GM12878 (cell line): ENCODE results near the gene DNAJC13. TPM values are rescaled to one million over a fixed set of nuclear protein-coding genes. Genes with fewer than 3 reads are reported as not detected.

Experiments
- ATAC-seq: fragments of 200-7000 bp; cut with Tn5 transposase; 3 replicates; pipeline ENCODE4 v1.9.1; 2020; ENCODE audit warnings: mild to moderate bottlenecking, moderate library complexity
- BruUV-seq: library from RNA; stranded (reverse); fragments of 400-500 nt; replicated peaks from 2 replicates; lab custom pipeline; 2021; lab: Mats Ljungman, UMichigan
- CTCF ChIA-PET: fragments of 300-600 bp; sonication (Branson Sonifier 250); formaldehyde crosslinking; extraction: SDS; loops from one replicate; lab custom pipeline; 2021; ENCODE audit warnings: inconsistent platforms; lab: Yijun Ruan, JAX
- POLR2A ChIA-PET: fragments of 350-600 bp; formaldehyde crosslinking; extraction: SDS; loops from one replicate; lab custom pipeline; 2021; ENCODE audit warnings: inconsistent platforms; lab: Charles Lee
- RAD21 ChIA-PET: fragments of 300-600 bp; sonication (Branson Sonifier 250); formaldehyde crosslinking; loops from one replicate; lab custom pipeline; 2023; ENCODE audit warnings: antibody characterized with exemption; ENCODE audit not compliant: unreplicated experiment; lab: Charles Lee
- SMC1A ChIA-PET: fragments of 300-600 bp; sonication (Branson Sonifier 250); formaldehyde crosslinking; loops from one replicate; lab custom pipeline; 2023; ENCODE audit not compliant: unreplicated experiment, uncharacterized antibody; lab: Charles Lee
- DNase-seq: peaks from one replicate; pipeline ENCODE4 v3.0.0-alpha.2; 2011; ENCODE audit warnings: low read depth, low spot score
- FAIRE-seq: peaks from 3 replicates; lab custom pipeline; 2011; peaks lifted over from hg19 to GRCh38; lab: Jason Lieb, UNC
- H2AFZ ChIP-seq: 2 replicates; pipeline ENCODE4 v1.6.0; 2011; ENCODE audit warnings: low read depth, low read length, control low read depth; ENCODE audit not compliant: control insufficient read depth
- H3K27ac ChIP-seq: 2 replicates; pipeline ENCODE4 v1.5.1; 2011; ENCODE audit warnings: control low read depth; ENCODE audit not compliant: control insufficient read depth, insufficient read depth
- H3K27me3 ChIP-seq, 2 experiments: replicated peaks in 1 of 2; 2 replicates each; pipeline versions ENCODE4 v1.6.0 to v1.6.1; 2011; ENCODE audit warnings: low read length in 1 of 2; ENCODE audit not compliant: control insufficient read depth in 2 of 2, insufficient read depth in 2 of 2
- H3K36me3 ChIP-seq, 2 experiments: 2 replicates each; pipeline ENCODE4 v1.5.1; 2011; ENCODE audit warnings: low read length in 1 of 2; ENCODE audit not compliant: control insufficient read depth in 2 of 2, insufficient read depth in 2 of 2
- H3K4me1 ChIP-seq: 2 replicates; pipeline ENCODE4 v1.6.1; 2011; ENCODE audit warnings: mild to moderate bottlenecking, low read length, moderate library complexity, mixed read lengths; ENCODE audit not compliant: control insufficient read depth, insufficient read depth
- H3K4me2 ChIP-seq: 2 replicates; pipeline ENCODE4 v1.6.0; 2011; ENCODE audit warnings: control low read depth; ENCODE audit not compliant: control insufficient read depth, insufficient read depth
- H3K4me3 ChIP-seq: fragments of 200-600 bp; sonication (generic); 2 replicates; pipeline ENCODE4 v1.5.1; 2016
- H3K79me2 ChIP-seq: 2 replicates; pipeline ENCODE4 v1.6.0; 2011; ENCODE audit warnings: low read length; ENCODE audit not compliant: control insufficient read depth, insufficient read depth
- H3K9ac ChIP-seq: 2 replicates; pipeline ENCODE4 v1.8.0; 2011; ENCODE audit warnings: low read length, control low read depth, mixed read lengths; ENCODE audit not compliant: control insufficient read depth, insufficient read depth
- H3K9me3 ChIP-seq: replicated peaks from 3 replicates; pipeline ENCODE4 v1.5.1; 2011; ENCODE audit warnings: mild to moderate bottlenecking, low read length; ENCODE audit not compliant: control insufficient read depth, insufficient read depth
- H4K20me1 ChIP-seq: 2 replicates; pipeline ENCODE4 v1.6.0; 2011; ENCODE audit not compliant: control insufficient read depth, insufficient read depth
- ATF7 ChIP-seq: fragments of 450-650 bp; IDR thresholded peaks from 2 replicates; pipeline ENCODE4 v1.6.1; 2016; ENCODE audit warnings: low read depth, mild to moderate bottlenecking
- CREM ChIP-seq: IDR thresholded peaks from 2 replicates; pipeline ENCODE4 v1.6.1; 2014; ENCODE audit warnings: antibody characterized with exemption, low read depth
- ETV6 ChIP-seq, 2 experiments: fragments of 450-650 bp in 1 of 2; IDR thresholded peaks in 1 of 2; conservative IDR thresholded peaks in 1 of 2; 2 replicates each; pipeline ENCODE4 v1.6.1; 2014; ENCODE audit warnings: antibody characterized with exemption in 1 of 2, borderline replicate concordance in 1 of 2, low read depth in 1 of 2, mild to moderate bottlenecking in 1 of 2, moderate library complexity in 1 of 2
- EZH2 ChIP-seq: IDR thresholded peaks from 2 replicates; pipeline ENCODE4 v1.6.1; 2012; ENCODE audit warnings: low read depth, mild to moderate bottlenecking, control low read depth, inconsistent platforms, low read length, borderline replicate concordance; ENCODE audit not compliant: control insufficient read depth
- GABPA ChIP-seq: IDR thresholded peaks from 2 replicates; pipeline ENCODE4 v1.6.1; 2014; ENCODE audit warnings: antibody characterized with exemption, low read depth, mild to moderate bottlenecking, inconsistent platforms
- NFXL1 ChIP-seq: fragments of 450-650 bp; IDR thresholded peaks from 2 replicates; pipeline ENCODE4 v1.6.1; 2017; ENCODE audit warnings: antibody characterized with exemption, mild to moderate bottlenecking, borderline replicate concordance
- NFYA ChIP-seq: IDR thresholded peaks from 2 replicates; pipeline ENCODE4 v1.6.1; 2011; ENCODE audit warnings: low read depth, mild to moderate bottlenecking, low read length, improper control_type of control experiment, borderline replicate concordance
- RAD51 ChIP-seq: fragments of 450-650 bp; IDR thresholded peaks from 2 replicates; pipeline ENCODE4 v1.6.1; 2016; ENCODE audit warnings: moderate library complexity, mild to moderate bottlenecking, inconsistent platforms
- SIX5 ChIP-seq: IDR thresholded peaks from 2 replicates; pipeline ENCODE4 v1.6.1; 2011; ENCODE audit warnings: mild to moderate bottlenecking, low read depth, low read length, moderate library complexity; ENCODE audit not compliant: severe bottlenecking
- ZNF384 ChIP-seq: IDR thresholded peaks from 2 replicates; pipeline ENCODE4 v1.6.1; 2012; ENCODE audit warnings: low read depth, mild to moderate bottlenecking, low read length, improper control_type of control experiment, borderline replicate concordance
- WGBS: methylation state at CpG from one replicate; pipeline ENCODE4 v1.1.6; 2016; ENCODE audit warnings: low lambda C conversion rate; ENCODE audit not compliant: insufficient replicate concordance, insufficient coverage; ENCODE audit errors: missing lambda C conversion rate; 5-methylcytosine and 5-hydroxymethylcytosine counted together
- in situ Hi-C: fragments of 300-500 bp; cut with MboI; formaldehyde crosslinking; loops from 9 replicates; pipeline ENCODE4 v1.14.3; 2018; ENCODE audit warnings: mixed read lengths
- intact Hi-C: fragments of 100-400 bp; cut with micrococcal nuclease; formaldehyde crosslinking; loops from one replicate; pipeline ENCODE4 v1.14.2; 2022; ENCODE audit not compliant: unreplicated experiment
- polyA plus RNA-seq, 11 experiments: library from polyadenylated mRNA; depleted of rRNA in 4 of 11; unstranded in 6 of 11; stranded (reverse) in 5 of 11; fragments of >200 nt; fragmentation: Nextera tagmentation in 4 of 11; fragmentation: Illumina TruSeq in 1 of 11; extraction: Ambion mirVana in 4 of 11; extraction: Trizol in 1 of 11; gene quantifications; 1 replicate in 1 of 11; 2 replicates in 10 of 11; pipeline versions ENCODE4 v1.2.1 to v1.2.3, GENCODE V29; 2011 to 2016; ENCODE audit warnings: inconsistent platforms in 2 of 11, missing spikeins in 2 of 11, low read depth in 1 of 11
- total RNA-seq, 4 experiments: library from RNA; depleted of rRNA in 3 of 4; stranded (reverse); fragments of >200 nt in 3 of 4; fragmentation: Illumina TruSeq in 1 of 4; extraction: Trizol in 1 of 4; gene quantifications; 2 replicates each; pipeline versions ENCODE4 v1.2.1 to v1.2.3, GENCODE V29; 2013 to 2021
- TF ChIP-seq, protein P1 (sequence below): fragments of 450-650 bp; IDR thresholded peaks from 2 replicates; pipeline ENCODE4 v1.6.1; 2017; ENCODE audit warnings: mild to moderate bottlenecking, low read depth, inconsistent platforms; ENCODE audit not compliant: poor library complexity, severe bottlenecking
- TF ChIP-seq, protein P2 (sequence below): fragments of 450-650 bp; IDR thresholded peaks from 2 replicates; pipeline ENCODE4 v1.6.1; 2017; ENCODE audit warnings: mild to moderate bottlenecking
- TF ChIP-seq, protein P3 (sequence below): fragments of 450-650 bp; IDR thresholded peaks from 2 replicates; pipeline ENCODE4 v1.6.1; 2016; ENCODE audit warnings: mild to moderate bottlenecking, moderate library complexity, borderline replicate concordance
- TF ChIP-seq, protein P4 (sequence below): IDR thresholded peaks from 2 replicates; pipeline ENCODE4 v1.6.1; 2011; ENCODE audit warnings: borderline replicate concordance, low read depth, mild to moderate bottlenecking, moderate library complexity, low read length; ENCODE audit not compliant: insufficient read depth, poor library complexity, severe bottlenecking

The DNAJC13 gene
- total and polyA plus RNA-seq, 10 of the 15 experiments (the other 5 are each of a cell fraction or from before 2014, with no cell fraction given) = 8.3 to 33.9 (median 17.0) TPM

DNA sequence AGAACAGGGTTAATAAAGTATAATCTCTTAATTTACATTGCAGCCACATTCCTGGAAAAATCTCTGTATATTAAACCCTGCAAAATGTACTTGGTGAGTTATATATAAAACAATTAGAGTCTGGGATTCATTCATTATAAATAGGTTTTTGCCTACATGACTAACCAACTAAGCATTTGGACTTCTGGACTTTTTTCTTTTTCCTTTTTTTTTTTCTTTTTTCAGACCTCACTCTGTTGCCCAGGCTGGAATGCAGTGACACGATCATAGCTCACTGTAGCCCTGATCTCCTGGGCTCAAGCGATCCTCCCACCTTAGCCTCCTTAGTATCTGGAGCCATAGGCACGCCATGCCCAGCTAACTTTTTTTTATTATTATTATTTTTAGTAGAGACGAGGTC, 4.5 kb downstream of the DNAJC13 start:
- WGBS = 100% methylated on average over 4 of the region's 4 CpGs
- no peaks in the 10 kb centered on the region for H3K36me3 ChIP-seq
- peaks cover 57% of the 10 kb centered on the region for H3K79me2 ChIP-seq
- no peak overlapping the region for H3K4me3 ChIP-seq
- H3K4me2 ChIP-seq = no peak overlapping the region
- H2AFZ ChIP-seq = no peak overlapping the region
- FAIRE-seq (no peak), DNase-seq (no peak), ATAC-seq (no peak)
- no peak overlapping the region for H3K9ac ChIP-seq
- intact Hi-C loops (no loop called here), in situ Hi-C loops (no loop called here)
- no peaks in the 10 kb centered on the region; the same call in none of the 2 replicates for H3K4me1 ChIP-seq
- H3K27ac ChIP-seq = no peak overlapping the region
- no TSS peak for BruUV-seq
- ChIA-PET SMC1A (no interaction called here), CTCF (no interaction called here), POLR2A (interaction anchor here (1.4 kb wide), 1 partner anchor 13 kb away, joined by 3 read pairs; no protein-coding TSS in a partner anchor), RAD21 (no interaction called here)
- no peaks in the 10 kb centered on the region for H3K9me3 ChIP-seq
- H4K20me1 ChIP-seq = no peaks in the 10 kb centered on the region
- H3K27me3 ChIP-seq = no peaks in the 10 kb centered on the region
- no peak for TF ChIP-seq RAD51
- TF ChIP-seq, protein P1, sequence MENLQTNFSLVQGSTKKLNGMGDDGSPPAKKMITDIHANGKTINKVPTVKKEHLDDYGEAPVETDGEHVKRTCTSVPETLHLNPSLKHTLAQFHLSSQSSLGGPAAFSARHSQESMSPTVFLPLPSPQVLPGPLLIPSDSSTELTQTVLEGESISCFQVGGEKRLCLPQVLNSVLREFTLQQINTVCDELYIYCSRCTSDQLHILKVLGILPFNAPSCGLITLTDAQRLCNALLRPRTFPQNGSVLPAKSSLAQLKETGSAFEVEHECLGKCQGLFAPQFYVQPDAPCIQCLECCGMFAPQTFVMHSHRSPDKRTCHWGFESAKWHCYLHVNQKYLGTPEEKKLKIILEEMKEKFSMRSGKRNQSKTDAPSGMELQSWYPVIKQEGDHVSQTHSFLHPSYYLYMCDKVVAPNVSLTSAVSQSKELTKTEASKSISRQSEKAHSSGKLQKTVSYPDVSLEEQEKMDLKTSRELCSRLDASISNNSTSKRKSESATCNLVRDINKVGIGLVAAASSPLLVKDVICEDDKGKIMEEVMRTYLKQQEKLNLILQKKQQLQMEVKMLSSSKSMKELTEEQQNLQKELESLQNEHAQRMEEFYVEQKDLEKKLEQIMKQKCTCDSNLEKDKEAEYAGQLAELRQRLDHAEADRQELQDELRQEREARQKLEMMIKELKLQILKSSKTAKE = no peak
- no peak for TF ChIP-seq ETV6 (conservative IDR thresholded peaks at IDR 0.05 in 1 of 2, IDR thresholded peaks at IDR 0.05 in 1 of 2; ENCODE audit: borderline replicate concordance in 1 of 2, low read depth in 1 of 2)
- no peak for TF ChIP-seq GABPA
- no peak for TF ChIP-seq ATF7
- TF ChIP-seq, protein P2, sequence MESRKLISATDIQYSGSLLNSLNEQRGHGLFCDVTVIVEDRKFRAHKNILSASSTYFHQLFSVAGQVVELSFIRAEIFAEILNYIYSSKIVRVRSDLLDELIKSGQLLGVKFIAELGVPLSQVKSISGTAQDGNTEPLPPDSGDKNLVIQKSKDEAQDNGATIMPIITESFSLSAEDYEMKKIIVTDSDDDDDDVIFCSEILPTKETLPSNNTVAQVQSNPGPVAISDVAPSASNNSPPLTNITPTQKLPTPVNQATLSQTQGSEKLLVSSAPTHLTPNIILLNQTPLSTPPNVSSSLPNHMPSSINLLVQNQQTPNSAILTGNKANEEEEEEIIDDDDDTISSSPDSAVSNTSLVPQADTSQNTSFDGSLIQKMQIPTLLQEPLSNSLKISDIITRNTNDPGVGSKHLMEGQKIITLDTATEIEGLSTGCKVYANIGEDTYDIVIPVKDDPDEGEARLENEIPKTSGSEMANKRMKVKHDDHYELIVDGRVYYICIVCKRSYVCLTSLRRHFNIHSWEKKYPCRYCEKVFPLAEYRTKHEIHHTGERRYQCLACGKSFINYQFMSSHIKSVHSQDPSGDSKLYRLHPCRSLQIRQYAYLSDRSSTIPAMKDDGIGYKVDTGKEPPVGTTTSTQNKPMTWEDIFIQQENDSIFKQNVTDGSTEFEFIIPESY = no peak
- TF ChIP-seq EZH2 = no peak
- no peak for TF ChIP-seq NFYA
- TF ChIP-seq, protein P3, sequence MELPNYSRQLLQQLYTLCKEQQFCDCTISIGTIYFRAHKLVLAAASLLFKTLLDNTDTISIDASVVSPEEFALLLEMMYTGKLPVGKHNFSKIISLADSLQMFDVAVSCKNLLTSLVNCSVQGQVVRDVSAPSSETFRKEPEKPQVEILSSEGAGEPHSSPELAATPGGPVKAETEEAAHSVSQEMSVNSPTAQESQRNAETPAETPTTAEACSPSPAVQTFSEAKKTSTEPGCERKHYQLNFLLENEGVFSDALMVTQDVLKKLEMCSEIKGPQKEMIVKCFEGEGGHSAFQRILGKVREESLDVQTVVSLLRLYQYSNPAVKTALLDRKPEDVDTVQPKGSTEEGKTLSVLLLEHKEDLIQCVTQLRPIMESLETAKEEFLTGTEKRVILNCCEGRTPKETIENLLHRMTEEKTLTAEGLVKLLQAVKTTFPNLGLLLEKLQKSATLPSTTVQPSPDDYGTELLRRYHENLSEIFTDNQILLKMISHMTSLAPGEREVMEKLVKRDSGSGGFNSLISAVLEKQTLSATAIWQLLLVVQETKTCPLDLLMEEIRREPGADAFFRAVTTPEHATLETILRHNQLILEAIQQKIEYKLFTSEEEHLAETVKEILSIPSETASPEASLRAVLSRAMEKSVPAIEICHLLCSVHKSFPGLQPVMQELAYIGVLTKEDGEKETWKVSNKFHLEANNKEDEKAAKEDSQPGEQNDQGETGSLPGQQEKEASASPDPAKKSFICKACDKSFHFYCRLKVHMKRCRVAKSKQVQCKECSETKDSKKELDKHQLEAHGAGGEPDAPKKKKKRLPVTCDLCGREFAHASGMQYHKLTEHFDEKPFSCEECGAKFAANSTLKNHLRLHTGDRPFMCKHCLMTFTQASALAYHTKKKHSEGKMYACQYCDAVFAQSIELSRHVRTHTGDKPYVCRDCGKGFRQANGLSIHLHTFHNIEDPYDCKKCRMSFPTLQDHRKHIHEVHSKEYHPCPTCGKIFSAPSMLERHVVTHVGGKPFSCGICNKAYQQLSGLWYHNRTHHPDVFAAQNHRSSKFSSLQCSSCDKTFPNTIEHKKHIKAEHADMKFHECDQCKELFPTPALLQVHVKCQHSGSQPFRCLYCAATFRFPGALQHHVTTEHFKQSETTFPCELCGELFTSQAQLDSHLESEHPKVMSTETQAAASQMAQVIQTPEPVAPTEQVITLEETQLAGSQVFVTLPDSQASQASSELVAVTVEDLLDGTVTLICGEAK = no peak
- TF ChIP-seq NFXL1 = no peak
- no peak for TF ChIP-seq ZNF384
- TF ChIP-seq CREM = no peak
- TF ChIP-seq SIX5 = no peak
- TF ChIP-seq, protein P4, sequence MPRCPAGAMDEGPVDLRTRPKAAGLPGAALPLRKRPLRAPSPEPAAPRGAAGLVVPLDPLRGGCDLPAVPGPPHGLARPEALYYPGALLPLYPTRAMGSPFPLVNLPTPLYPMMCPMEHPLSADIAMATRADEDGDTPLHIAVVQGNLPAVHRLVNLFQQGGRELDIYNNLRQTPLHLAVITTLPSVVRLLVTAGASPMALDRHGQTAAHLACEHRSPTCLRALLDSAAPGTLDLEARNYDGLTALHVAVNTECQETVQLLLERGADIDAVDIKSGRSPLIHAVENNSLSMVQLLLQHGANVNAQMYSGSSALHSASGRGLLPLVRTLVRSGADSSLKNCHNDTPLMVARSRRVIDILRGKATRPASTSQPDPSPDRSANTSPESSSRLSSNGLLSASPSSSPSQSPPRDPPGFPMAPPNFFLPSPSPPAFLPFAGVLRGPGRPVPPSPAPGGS = no peak
